HepG2 (cell line): Measurements from ENCODE around the gene SEPTIN10. TPM values are rescaled to one million over a fixed set of nuclear protein-coding genes. Genes with fewer than 3 reads are reported as not detected.

Experiments
- ELF1 ChIP-seq: sonication (generic); formaldehyde crosslinking; IDR thresholded peaks from 2 replicates; pipeline ENCODE4 v1.4.0; 2020; ENCODE audit warnings: missing genetic modification reagents
- KLF9 ChIP-seq: IDR thresholded peaks from 2 replicates; pipeline ENCODE4 v1.6.1; 2016; ENCODE audit warnings: low read depth
- MED1 ChIP-seq: sonication (generic); formaldehyde crosslinking; IDR thresholded peaks from 2 replicates; pipeline ENCODE4 v1.4.0; 2020; ENCODE audit warnings: missing genetic modification reagents
- NAIF1 ChIP-seq: sonication (generic); formaldehyde crosslinking; IDR thresholded peaks from 2 replicates; pipeline ENCODE4 v1.5.0; 2020; ENCODE audit warnings: mild to moderate bottlenecking, missing genetic modification reagents, borderline replicate concordance
- PHB2 ChIP-seq: fragments of 450-650 bp; IDR thresholded peaks from 2 replicates; pipeline ENCODE4 v1.6.1; 2018; ENCODE audit not compliant: partially characterized antibody
- SMAD3 ChIP-seq: sonication (generic); formaldehyde crosslinking; IDR thresholded peaks from 2 replicates; pipeline ENCODE4 v1.4.0; 2020; ENCODE audit warnings: missing genetic modification reagents
- ZFP36L1 ChIP-seq: sonication (generic); formaldehyde crosslinking; IDR thresholded peaks from 2 replicates; pipeline ENCODE4 v1.8.0; 2022; ENCODE audit warnings: mild to moderate bottlenecking, missing genetic modification reagents, moderate library complexity
- ZFP82 ChIP-seq: sonication (generic); formaldehyde crosslinking; IDR thresholded peaks from 2 replicates; pipeline ENCODE4 v1.5.1; 2020; ENCODE audit warnings: mild to moderate bottlenecking, missing genetic modification reagents, borderline replicate concordance
- ZNF12 ChIP-seq: sonication (generic); formaldehyde crosslinking; IDR thresholded peaks from 2 replicates; pipeline ENCODE4 v1.5.0; 2020; ENCODE audit warnings: missing genetic modification reagents
- ZNF33A ChIP-seq: sonication (generic); formaldehyde crosslinking; IDR thresholded peaks from 2 replicates; pipeline ENCODE4 v1.5.1; 2020; ENCODE audit warnings: missing genetic modification reagents, mild to moderate bottlenecking, moderate library complexity, borderline replicate concordance
- ZNF558 ChIP-seq: sonication (generic); formaldehyde crosslinking; IDR thresholded peaks from 2 replicates; pipeline ENCODE4 v1.9.0; 2022; ENCODE audit warnings: mild to moderate bottlenecking, missing genetic modification reagents, borderline replicate concordance
- polyA plus RNA-seq, 8 experiments: library from polyadenylated mRNA; depleted of rRNA in 3 of 8; stranded (reverse) in 7 of 8; unstranded in 1 of 8; fragments of >200 nt; fragmentation: Illumina TruSeq in 4 of 8; extraction: Trizol in 4 of 8; gene quantifications; 2 replicates each; pipeline versions ENCODE4 v1.2.1 to v1.2.3, GENCODE V29; 2011 to 2016; ENCODE audit warnings: low read depth in 4 of 8, missing spikeins in 1 of 8, mixed read lengths in 1 of 8; ENCODE audit not compliant: insufficient read depth in 1 of 8
- total RNA-seq, 5 experiments: library from RNA; depleted of rRNA; stranded (reverse); fragments of >200 nt; fragmentation: Illumina TruSeq; extraction: Trizol; gene quantifications; 2 replicates each; pipeline ENCODE4 v1.2.3, GENCODE V29; 2016; ENCODE audit warnings: low read depth in 1 of 5
- TF ChIP-seq, protein P1 (sequence below): sonication (generic); formaldehyde crosslinking; IDR thresholded peaks from 2 replicates; pipeline ENCODE4 v1.4.0; 2020; ENCODE audit warnings: missing genetic modification reagents
- TF ChIP-seq, protein P2 (sequence below): sonication (generic); formaldehyde crosslinking; IDR thresholded peaks from 2 replicates; pipeline ENCODE4 v1.8.0; 2022; ENCODE audit warnings: mild to moderate bottlenecking, missing genetic modification reagents, borderline replicate concordance
- TF ChIP-seq, protein P3 (sequence below): sonication (generic); formaldehyde crosslinking; conservative IDR thresholded peaks from 2 replicates; pipeline ENCODE4 v1.4.0; 2020; ENCODE audit warnings: mild to moderate bottlenecking, missing genetic modification reagents, moderate library complexity
- TF ChIP-seq, protein P4 (sequence below), 2 experiments: sonication (generic) in 1 of 2; formaldehyde crosslinking in 1 of 2; IDR thresholded peaks; 2 replicates each; pipeline versions ENCODE4 v1.6.1 to v1.9.0; 2014 to 2022; ENCODE audit warnings: antibody characterized with exemption in 1 of 2, borderline replicate concordance in 1 of 2, inconsistent platforms in 1 of 2, low read depth in 1 of 2, missing genetic modification reagents in 1 of 2

SEPTIN10 gene
- total and polyA plus RNA-seq, 2 of the 13 experiments (the other 11 are each of a cell fraction or from before 2014, with no cell fraction given), result 45.8 to 67.5 TPM

DNA sequence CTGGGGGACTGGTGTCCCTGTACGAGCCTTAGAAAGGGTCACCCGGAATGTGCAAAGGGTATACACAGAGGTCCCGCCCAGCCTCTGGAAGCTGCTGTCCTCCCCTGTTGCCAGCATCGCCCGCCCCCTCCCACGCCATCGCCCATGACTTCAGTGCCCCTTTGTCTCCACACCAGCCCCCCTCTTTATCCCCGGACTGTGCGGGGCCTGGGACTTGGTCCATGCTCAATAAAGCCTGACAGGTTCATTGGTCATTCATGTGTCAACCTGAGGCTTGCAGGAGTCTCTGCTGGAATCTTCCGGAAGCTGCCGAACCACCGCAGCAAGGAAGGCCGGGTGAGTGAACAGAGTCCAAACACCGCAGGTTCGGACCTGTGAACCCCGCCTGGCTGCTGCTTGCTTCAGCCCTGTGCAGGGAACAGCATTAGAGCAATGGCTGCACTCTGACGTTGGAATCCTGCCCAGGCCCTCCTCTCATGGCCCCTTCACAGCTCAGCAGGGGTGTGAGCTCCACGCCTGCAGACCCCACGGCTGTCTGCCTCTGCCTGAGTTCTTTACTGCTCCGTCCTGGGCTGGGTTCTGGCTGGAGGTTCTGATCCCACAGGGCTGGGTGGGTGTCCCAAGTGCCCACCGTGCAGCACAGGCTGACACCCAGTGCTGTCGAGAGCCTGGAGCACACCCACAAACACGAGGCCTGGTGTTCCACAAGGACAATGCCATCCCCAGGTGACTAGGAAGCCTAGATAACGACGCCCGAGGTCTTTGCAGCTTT is 96.5 kb downstream of the SEPTIN10 start (continued):
- TF ChIP-seq ZNF33A (CRISPR knock-in tag) (no peak), KLF9 (CRISPR knock-in tag) (no peak), ZNF558 (CRISPR knock-in tag) (peak; percentile 90), ZFP36L1 (CRISPR knock-in tag) (0 out of 2 replicates have a peak, but pooled peaks have one; percentile 47), SMAD3 (CRISPR knock-in tag) (no peak), NAIF1 (peak; percentile 85; the same call in 1 of the 2 replicates), ZNF12 (CRISPR knock-in tag) (no peak), PHB2 (no peak), ELF1 (CRISPR knock-in tag) (peak; percentile 54; the same call in 1 of the 2 replicates), MED1 (peak; percentile 74), ZFP82 (CRISPR knock-in tag) (no peak)
- TF ChIP-seq, protein P1, sequence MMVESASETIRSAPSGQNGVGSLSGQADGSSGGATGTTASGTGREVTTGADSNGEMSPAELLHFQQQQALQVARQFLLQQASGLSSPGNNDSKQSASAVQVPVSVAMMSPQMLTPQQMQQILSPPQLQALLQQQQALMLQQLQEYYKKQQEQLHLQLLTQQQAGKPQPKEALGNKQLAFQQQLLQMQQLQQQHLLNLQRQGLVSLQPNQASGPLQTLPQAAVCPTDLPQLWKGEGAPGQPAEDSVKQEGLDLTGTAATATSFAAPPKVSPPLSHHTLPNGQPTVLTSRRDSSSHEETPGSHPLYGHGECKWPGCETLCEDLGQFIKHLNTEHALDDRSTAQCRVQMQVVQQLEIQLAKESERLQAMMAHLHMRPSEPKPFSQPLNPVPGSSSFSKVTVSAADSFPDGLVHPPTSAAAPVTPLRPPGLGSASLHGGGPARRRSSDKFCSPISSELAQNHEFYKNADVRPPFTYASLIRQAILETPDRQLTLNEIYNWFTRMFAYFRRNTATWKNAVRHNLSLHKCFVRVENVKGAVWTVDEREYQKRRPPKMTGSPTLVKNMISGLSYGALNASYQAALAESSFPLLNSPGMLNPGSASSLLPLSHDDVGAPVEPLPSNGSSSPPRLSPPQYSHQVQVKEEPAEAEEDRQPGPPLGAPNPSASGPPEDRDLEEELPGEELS, result peak; percentile 49; the same call in 1 of the 2 replicates
- TF ChIP-seq, protein P2, sequence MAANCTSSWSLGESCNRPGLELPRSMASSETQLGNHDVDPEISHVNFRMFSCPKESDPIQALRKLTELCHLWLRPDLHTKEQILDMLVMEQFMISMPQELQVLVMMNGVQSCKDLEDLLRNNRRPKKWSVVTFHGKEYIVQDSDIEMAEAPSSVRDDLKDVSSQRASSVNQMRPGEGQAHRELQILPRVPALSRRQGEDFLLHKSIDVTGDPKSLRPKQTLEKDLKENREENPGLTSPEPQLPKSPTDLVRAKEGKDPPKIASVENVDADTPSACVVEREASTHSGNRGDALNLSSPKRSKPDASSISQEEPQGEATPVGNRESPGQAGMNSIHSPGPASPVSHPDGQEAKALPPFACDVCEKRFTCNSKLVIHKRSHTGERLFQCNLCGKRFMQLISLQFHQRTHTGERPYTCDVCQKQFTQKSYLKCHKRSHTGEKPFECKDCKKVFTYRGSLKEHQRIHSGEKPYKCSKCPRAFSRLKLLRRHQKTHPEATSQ, result peak; percentile 48; the same call in 1 of the 2 replicates
- TF ChIP-seq, protein P3, sequence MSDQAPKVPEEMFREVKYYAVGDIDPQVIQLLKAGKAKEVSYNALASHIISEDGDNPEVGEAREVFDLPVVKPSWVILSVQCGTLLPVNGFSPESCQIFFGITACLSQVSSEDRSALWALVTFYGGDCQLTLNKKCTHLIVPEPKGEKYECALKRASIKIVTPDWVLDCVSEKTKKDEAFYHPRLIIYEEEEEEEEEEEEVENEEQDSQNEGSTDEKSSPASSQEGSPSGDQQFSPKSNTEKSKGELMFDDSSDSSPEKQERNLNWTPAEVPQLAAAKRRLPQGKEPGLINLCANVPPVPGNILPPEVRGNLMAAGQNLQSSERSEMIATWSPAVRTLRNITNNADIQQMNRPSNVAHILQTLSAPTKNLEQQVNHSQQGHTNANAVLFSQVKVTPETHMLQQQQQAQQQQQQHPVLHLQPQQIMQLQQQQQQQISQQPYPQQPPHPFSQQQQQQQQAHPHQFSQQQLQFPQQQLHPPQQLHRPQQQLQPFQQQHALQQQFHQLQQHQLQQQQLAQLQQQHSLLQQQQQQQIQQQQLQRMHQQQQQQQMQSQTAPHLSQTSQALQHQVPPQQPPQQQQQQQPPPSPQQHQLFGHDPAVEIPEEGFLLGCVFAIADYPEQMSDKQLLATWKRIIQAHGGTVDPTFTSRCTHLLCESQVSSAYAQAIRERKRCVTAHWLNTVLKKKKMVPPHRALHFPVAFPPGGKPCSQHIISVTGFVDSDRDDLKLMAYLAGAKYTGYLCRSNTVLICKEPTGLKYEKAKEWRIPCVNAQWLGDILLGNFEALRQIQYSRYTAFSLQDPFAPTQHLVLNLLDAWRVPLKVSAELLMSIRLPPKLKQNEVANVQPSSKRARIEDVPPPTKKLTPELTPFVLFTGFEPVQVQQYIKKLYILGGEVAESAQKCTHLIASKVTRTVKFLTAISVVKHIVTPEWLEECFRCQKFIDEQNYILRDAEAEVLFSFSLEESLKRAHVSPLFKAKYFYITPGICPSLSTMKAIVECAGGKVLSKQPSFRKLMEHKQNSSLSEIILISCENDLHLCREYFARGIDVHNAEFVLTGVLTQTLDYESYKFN (CRISPR knock-in tag), result peak; percentile 12; the same call in 1 of the 2 replicates
- TF ChIP-seq, protein P4, sequence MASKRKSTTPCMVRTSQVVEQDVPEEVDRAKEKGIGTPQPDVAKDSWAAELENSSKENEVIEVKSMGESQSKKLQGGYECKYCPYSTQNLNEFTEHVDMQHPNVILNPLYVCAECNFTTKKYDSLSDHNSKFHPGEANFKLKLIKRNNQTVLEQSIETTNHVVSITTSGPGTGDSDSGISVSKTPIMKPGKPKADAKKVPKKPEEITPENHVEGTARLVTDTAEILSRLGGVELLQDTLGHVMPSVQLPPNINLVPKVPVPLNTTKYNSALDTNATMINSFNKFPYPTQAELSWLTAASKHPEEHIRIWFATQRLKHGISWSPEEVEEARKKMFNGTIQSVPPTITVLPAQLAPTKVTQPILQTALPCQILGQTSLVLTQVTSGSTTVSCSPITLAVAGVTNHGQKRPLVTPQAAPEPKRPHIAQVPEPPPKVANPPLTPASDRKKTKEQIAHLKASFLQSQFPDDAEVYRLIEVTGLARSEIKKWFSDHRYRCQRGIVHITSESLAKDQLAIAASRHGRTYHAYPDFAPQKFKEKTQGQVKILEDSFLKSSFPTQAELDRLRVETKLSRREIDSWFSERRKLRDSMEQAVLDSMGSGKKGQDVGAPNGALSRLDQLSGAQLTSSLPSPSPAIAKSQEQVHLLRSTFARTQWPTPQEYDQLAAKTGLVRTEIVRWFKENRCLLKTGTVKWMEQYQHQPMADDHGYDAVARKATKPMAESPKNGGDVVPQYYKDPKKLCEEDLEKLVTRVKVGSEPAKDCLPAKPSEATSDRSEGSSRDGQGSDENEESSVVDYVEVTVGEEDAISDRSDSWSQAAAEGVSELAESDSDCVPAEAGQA (IDR thresholded peaks at IDR 0.05; ENCODE audit: low read depth), result no peak
- TF ChIP-seq, protein P4 (CRISPR knock-in tag; IDR thresholded peaks at IDR 0.05; ENCODE audit: borderline replicate concordance), result peak; percentile 88
